ENCODE measurements around the gene KRTAP9-4. TPM values are rescaled to one million over a fixed set of nuclear protein-coding genes. Genes with fewer than 3 reads are reported as not detected.

The KRTAP9-4 gene
- polyA plus RNA-seq, 2 of the 4 experiments (the other 2 are of a cell fraction) = not detected

GRCh38 chr17:41263212-41263611, 13.7 kb downstream of the KRTAP9-4 start:
- ChIA-PET POLR2A (no interaction called here), CTCF (interaction anchor here (1.1 kb wide), 1 partner anchor 10 kb away, joined by 4 read pairs; no protein-coding TSS in a partner anchor)
- ATAC-seq = no peak
- 82% methylated on average over 2 of the region's 2 CpGs for WGBS (ENCODE audit: missing lambda C conversion rate)
- Histone ChIP-seq H3K27ac (no peak overlapping the region), H3K9me3 (no peaks in the 10 kb centered on the region), H3K4me2 (no peak overlapping the region), H3K4me3 (no peak overlapping the region), H3K4me1 (no peaks in the 10 kb centered on the region)
- TF ChIP-seq USF2 (IDR thresholded peaks at IDR 0.05) (no peak), MAX (IDR thresholded peaks at IDR 0.05) (no peak), TFCP2L1 (CRISPR knock-in tag; IDR thresholded peaks at IDR 0.05) (no peak), HEYL (CRISPR knock-in tag; IDR thresholded peaks at IDR 0.05) (no peak), KDM5A (IDR thresholded peaks at IDR 0.05) (no peak), GATA3 (IDR thresholded peaks at IDR 0.05; ENCODE audit: borderline replicate concordance) (no peak), ZC3H11A (IDR thresholded peaks at IDR 0.05) (no peak), ZFP36 (IDR thresholded peaks at IDR 0.05; ENCODE audit: borderline replicate concordance, partially characterized antibody) (no peak), ELK1 (IDR thresholded peaks at IDR 0.05; ENCODE audit: low read depth, low read length) (no peak), HOXB5 (CRISPR knock-in tag; IDR thresholded peaks at IDR 0.05) (no peak)
- FAIRE-seq = no peak
- DNase-seq (ENCODE audit: low read depth in 1 of 2, low spot score in 1 of 2) = no peak

- Histone ChIP-seq H3K4me2 (no peak overlapping the region), H3K9me3 (no peaks in the 10 kb centered on the region), H3K4me3 (no peak overlapping the region), H3K27ac (no peak overlapping the region), H3K4me1 (no peaks in the 10 kb centered on the region)
- DNase-seq (ENCODE audit: low read depth in 1 of 2, low spot score in 1 of 2) (no peak), FAIRE-seq (no peak), ATAC-seq (no peak)
- CTCF ChIA-PET = interaction anchor here (1.4 kb wide), 1 partner anchor 12 kb away, joined by 4 read pairs; no protein-coding TSS in a partner anchor
- WGBS (ENCODE audit: missing lambda C conversion rate) = 66% methylated on average over 3 of the region's 3 CpGs
- TF ChIP-seq MAFK (IDR thresholded peaks at IDR 0.05; ENCODE audit: partially characterized antibody) (no peak), SMC3 (IDR thresholded peaks at IDR 0.05) (no peak), NR3C1 (IDR thresholded peaks at IDR 0.05) (no peak), REST (IDR thresholded peaks at IDR 0.05) (no peak), ZNF302 (CRISPR knock-in tag; IDR thresholded peaks at IDR 0.05) (no peak), CBX8 (IDR thresholded peaks at IDR 0.05) (no peak), HOXB13 (CRISPR knock-in tag; IDR thresholded peaks at IDR 0.05; ENCODE audit: low read depth) (no peak)
- POLR2A ChIA-PET = no interaction called here
Measured at GRCh38 chr17:41264599-41264998, 15.1 kb downstream of the KRTAP9-4 start.

GRCh38 chr17:41265078-41265477, 15.6 kb downstream of the KRTAP9-4 start, which contains the start of gene KRTAP9-6:
KRTAP9-6 (plus strand) TSS chr17:41265378; CDS start chr17:41265378, 0 bp downstream.
- Histone ChIP-seq H3K27ac (no peak within 1 kb of the TSS), H3K4me3 (no peak within 1 kb of the TSS), H3K9me3 (no peaks in the 10 kb centered on the region), H3K4me1 (no peaks in the 10 kb centered on the region), H3K4me2 (no peak within 1 kb of the TSS)
- ATAC-seq = no peak
- ChIA-PET POLR2A (no interaction called here), CTCF (interaction anchor here (1.4 kb wide), 1 partner anchor 11 kb away, joined by 4 read pairs; no protein-coding TSS in a partner anchor)
- no peak for FAIRE-seq
- DNase-seq (ENCODE audit: low read depth in 1 of 2, low spot score in 1 of 2) = no peak
- TF ChIP-seq FOSL2 (IDR thresholded peaks at IDR 0.05) (no peak), FOSL2 (CRISPR knock-in tag; IDR thresholded peaks at IDR 0.05) (no peak), RARB (CRISPR knock-in tag; IDR thresholded peaks at IDR 0.05) (no peak), HMGXB4 (CRISPR knock-in tag; IDR thresholded peaks at IDR 0.05; ENCODE audit: borderline replicate concordance) (no peak), SREBF2 (IDR thresholded peaks at IDR 0.05) (no peak), KDM1A (IDR thresholded peaks at IDR 0.05; ENCODE audit: low read depth) (no peak), TFCP2L1 (CRISPR knock-in tag; IDR thresholded peaks at IDR 0.05) (no peak), ELK1 (IDR thresholded peaks at IDR 0.05; ENCODE audit: low read depth, low read length) (no peak), HOXA7 (CRISPR knock-in tag; IDR thresholded peaks at IDR 0.05) (no peak), E2F6 (IDR thresholded peaks at IDR 0.05; ENCODE audit: borderline replicate concordance, low read depth) (no peak)
- WGBS (ENCODE audit: missing lambda C conversion rate) = 29% methylated on average over 2 of the region's 2 CpGs

All from A549 (cell line).